ENCODE measurements around the gene CPOX. TPM values are rescaled to one million over a fixed set of nuclear protein-coding genes. Genes with fewer than 3 reads are reported as not detected.

The CPOX gene
- total and polyA plus RNA-seq, 2 of the 8 experiments (the other 6 are each of a cell fraction or from before 2014, with no cell fraction given), result 17.4 to 27.0 TPM

DNA sequence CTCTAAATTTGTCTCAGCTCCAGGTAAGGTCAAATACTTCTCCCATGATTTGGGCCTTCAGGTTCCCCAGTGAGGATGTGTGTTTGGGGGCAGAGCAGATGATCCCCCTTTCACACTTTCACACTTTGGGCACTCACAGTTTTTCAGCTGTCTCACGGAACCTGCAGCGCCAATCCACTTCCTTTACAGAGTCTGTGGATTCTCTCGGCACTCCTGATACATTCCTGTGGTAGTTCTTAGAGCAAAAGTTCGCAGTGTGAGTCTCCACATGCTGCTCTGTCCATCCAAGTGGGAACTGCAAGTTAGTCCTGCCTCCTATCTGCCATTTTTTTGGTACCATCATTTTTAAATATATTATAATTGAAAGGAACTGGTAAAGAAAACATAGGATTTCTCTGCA is 20.2 kb upstream of the CPOX start:
- Histone ChIP-seq H3K79me1 (ENCODE audit: low read depth, low read length) (no peaks in the 10 kb centered on the region), H2BK5ac (ENCODE audit: low read depth, low read length) (no peak overlapping the region), H3K4me1 (replicated peaks in 1 of 4; ENCODE audit: control insufficient read depth in 3 of 4, insufficient read depth in 4 of 4, low read length in 3 of 4) (no peaks in the 10 kb centered on the region), H2AFZ (ENCODE audit: low read length) (peak overlapping the region; percentile 98; the same call in 1 of the 2 replicates), H4K91ac (replicated peaks; ENCODE audit: insufficient read length, low read length) (no peak overlapping the region), H3K9me3 (ENCODE audit: insufficient read depth in 2 of 2, low read depth in 1 of 2, low read length in 1 of 2) (no peaks in the 10 kb centered on the region), H2BK20ac (ENCODE audit: low read length) (no peak overlapping the region), H3K23me2 (ENCODE audit: low read depth, low read length) (no peaks in the 10 kb centered on the region), H2BK15ac (ENCODE audit: low read length) (no peak overlapping the region), H3K18ac (ENCODE audit: extremely low read depth, low read length) (no peak overlapping the region), H4K20me1 (replicated peaks in 1 of 2; ENCODE audit: control insufficient read depth in 1 of 2, insufficient read depth in 2 of 2, low read length in 2 of 2) (no peaks in the 10 kb centered on the region), H2BK12ac (ENCODE audit: low read depth, low read length) (no peak overlapping the region), H3K56ac (replicated peaks; ENCODE audit: insufficient read length, low read depth, low read length) (no peak overlapping the region), H3K36me3 (ENCODE audit: control insufficient read depth in 2 of 4, insufficient read depth in 4 of 4, low read length in 3 of 4) (no peaks in the 10 kb centered on the region), H4K5ac (ENCODE audit: insufficient read length, low read depth, low read length) (no peak overlapping the region), H3K14ac (ENCODE audit: insufficient read length) (no peak overlapping the region), H3K79me2 (ENCODE audit: control insufficient read depth in 1 of 2, insufficient read depth in 2 of 2, low read length in 2 of 2) (no peaks in the 10 kb centered on the region), H3K4me3 (ENCODE audit: extremely low read depth in 1 of 4, insufficient read depth in 2 of 4, low read depth in 3 of 4, low read length in 4 of 4) (no peak overlapping the region), H3K4me2 (ENCODE audit: insufficient read depth in 1 of 2, low read depth in 2 of 2, low read length in 2 of 2) (no peak overlapping the region), H3K23ac (ENCODE audit: insufficient read length) (no peak overlapping the region), H4K8ac (ENCODE audit: extremely low read depth, insufficient read depth, low read length) (no peak overlapping the region), H3K27ac (ENCODE audit: low read depth, low read length) (no peak overlapping the region), H2BK120ac (replicated peaks; ENCODE audit: low read depth, low read length) (no peak overlapping the region), H3K4ac (replicated peaks; ENCODE audit: insufficient read length, low read depth, low read length) (no peak overlapping the region), H3K9ac (replicated peaks in 1 of 4; ENCODE audit: extremely low read depth in 1 of 4, low read depth in 3 of 4, low read length in 3 of 4) (no peak overlapping the region), H2AK5ac (ENCODE audit: low read depth, low read length) (no peak overlapping the region), H3K27me3 (replicated peaks in 1 of 4; ENCODE audit: control insufficient read depth in 3 of 4, extremely low read depth in 1 of 4, insufficient read depth in 3 of 4, low read length in 3 of 4) (no peaks in the 10 kb centered on the region)
- no peak for FAIRE-seq
- ChIA-PET POLR2A (ENCODE audit: partially characterized antibody) (no interaction called here), CTCF (ENCODE audit: partially characterized antibody) (interaction anchor here (0.7 to 3.7 kb wide), 8 partner anchors 10 to 203 kb away, joined by 3 to 47 read pairs (median 12); no protein-coding TSS in a partner anchor)
- no peak for DNase-seq (ENCODE audit: low read depth in 1 of 2, low spot score in 2 of 2)
- 84% methylated on average over 4 of the region's 4 CpGs; no CpG with 5 or more reads in 1 of the 2 experiments for WGBS, 2 experiments (ENCODE audit: extremely low coverage in 1 of 2, insufficient coverage in 1 of 2, insufficient read length in 1 of 2, insufficient replicate concordance in 2 of 2, low coverage in 1 of 2, low lambda C conversion rate in 2 of 2, missing lambda C conversion rate in 1 of 2)
- TF ChIP-seq, protein P1, sequence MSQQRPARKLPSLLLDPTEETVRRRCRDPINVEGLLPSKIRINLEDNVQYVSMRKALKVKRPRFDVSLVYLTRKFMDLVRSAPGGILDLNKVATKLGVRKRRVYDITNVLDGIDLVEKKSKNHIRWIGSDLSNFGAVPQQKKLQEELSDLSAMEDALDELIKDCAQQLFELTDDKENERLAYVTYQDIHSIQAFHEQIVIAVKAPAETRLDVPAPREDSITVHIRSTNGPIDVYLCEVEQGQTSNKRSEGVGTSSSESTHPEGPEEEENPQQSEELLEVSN (IDR thresholded peaks at IDR 0.05), result no peak
- TF ChIP-seq KDM1A (IDR thresholded peaks at IDR 0.05; ENCODE audit: borderline replicate concordance, low read length) (no peak), POLR2AphosphoS5 (IDR thresholded peaks at IDR 0.05; ENCODE audit: low read depth, low read length) (no peak), GABPA (IDR thresholded peaks at IDR 0.05; ENCODE audit: borderline replicate concordance, insufficient read depth, low read length) (no peak), RXRA (IDR thresholded peaks at IDR 0.05; ENCODE audit: insufficient read depth, low read depth, low read length) (no peak), ASH2L (IDR thresholded peaks at IDR 0.05; ENCODE audit: low read length) (no peak), SIX5 (IDR thresholded peaks at IDR 0.05; ENCODE audit: low read depth, low read length) (no peak), SUZ12 (IDR thresholded peaks at IDR 0.05; ENCODE audit: low read length) (no peak), CEBPB (IDR thresholded peaks at IDR 0.05; ENCODE audit: low read depth, low read length) (no peak), CHD1 (IDR thresholded peaks at IDR 0.05; ENCODE audit: low read depth, low read length) (no peak), YY1 (IDR thresholded peaks at IDR 0.05; ENCODE audit: low read depth, low read length) (no peak), CBX5 (IDR thresholded peaks at IDR 0.05; ENCODE audit: low read depth, low read length) (no peak)
- TF ChIP-seq, protein P2, sequence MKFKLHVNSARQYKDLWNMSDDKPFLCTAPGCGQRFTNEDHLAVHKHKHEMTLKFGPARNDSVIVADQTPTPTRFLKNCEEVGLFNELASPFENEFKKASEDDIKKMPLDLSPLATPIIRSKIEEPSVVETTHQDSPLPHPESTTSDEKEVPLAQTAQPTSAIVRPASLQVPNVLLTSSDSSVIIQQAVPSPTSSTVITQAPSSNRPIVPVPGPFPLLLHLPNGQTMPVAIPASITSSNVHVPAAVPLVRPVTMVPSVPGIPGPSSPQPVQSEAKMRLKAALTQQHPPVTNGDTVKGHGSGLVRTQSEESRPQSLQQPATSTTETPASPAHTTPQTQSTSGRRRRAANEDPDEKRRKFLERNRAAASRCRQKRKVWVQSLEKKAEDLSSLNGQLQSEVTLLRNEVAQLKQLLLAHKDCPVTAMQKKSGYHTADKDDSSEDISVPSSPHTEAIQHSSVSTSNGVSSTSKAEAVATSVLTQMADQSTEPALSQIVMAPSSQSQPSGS (IDR thresholded peaks at IDR 0.05; ENCODE audit: low read length), result no peak
